ENCODE results near the gene FBXL12.

DNA sequence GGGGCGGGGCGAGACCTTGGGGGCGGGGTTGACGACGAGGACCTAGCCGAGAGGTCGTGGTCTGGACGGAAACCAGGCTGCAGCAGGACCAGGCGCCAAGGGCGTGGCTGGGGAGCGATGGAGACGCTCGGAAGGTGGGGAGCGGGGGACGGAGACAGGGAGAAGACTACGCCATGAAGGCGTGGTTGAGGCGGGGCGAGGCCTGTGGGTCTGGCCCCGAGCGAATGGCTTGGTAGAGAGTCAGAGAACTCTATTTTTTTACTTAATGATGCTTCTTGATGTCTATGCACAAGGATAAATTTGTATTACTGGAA is 674 bp upstream of the FBXL12 start:
- no peak for TF ChIP-seq EP300 (IDR thresholded peaks at IDR 0.05)
- TF ChIP-seq CTCF (IDR thresholded peaks at IDR 0.05), result no peak
